HG02840 (cell line): ENCODE data around the gene MIEN1.
"Not testable (repeated sequence)": the region's sequence is repeated elsewhere in the genome, so short reads cannot be mapped to it uniquely, and the experiment has no call there.

Experiments
- ATAC-seq: cut with Tn5 transposase; IDR thresholded peaks from one replicate; pipeline ENCODE4 v1.9.1; 2021; ENCODE audit warnings: mild to moderate bottlenecking, moderate library complexity, moderate number of reproducible peaks; ENCODE audit not compliant: unreplicated experiment, low FRiP score

The MIEN1 gene

DNA sequence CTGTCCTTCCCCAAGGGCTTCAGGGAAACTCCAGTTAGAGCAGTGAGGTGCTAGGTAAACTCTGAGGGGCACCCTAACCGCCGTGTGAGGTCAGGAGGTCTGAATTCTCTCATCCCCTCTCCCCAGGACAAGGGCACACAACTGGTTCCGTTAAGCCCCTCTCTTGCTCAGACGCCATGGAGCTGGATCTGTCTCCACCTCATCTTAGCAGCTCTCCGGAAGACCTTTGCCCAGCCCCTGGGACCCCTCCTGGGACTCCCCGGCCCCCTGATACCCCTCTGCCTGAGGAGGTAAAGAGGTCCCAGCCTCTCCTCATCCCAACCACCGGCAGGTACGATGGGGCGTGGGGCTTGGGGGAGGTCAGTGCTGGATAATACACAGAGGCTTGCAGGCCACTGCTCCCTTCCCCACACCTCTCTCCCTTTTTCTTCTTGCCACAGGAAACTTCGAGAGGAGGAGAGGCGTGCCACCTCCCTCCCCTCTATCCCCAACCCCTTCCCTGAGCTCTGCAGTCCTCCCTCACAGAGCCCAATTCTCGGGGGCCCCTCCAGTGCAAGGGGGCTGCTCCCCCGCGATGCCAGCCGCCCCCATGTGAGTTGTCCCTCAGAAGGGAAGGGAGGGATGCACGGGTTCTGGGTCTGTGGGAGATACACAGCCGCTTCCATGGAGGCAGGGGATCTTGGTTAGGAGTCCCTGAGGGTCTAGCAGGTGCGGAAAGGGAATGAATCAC, 12.0 kb upstream of the MIEN1 start:
- ATAC-seq, result no peak

DNA sequence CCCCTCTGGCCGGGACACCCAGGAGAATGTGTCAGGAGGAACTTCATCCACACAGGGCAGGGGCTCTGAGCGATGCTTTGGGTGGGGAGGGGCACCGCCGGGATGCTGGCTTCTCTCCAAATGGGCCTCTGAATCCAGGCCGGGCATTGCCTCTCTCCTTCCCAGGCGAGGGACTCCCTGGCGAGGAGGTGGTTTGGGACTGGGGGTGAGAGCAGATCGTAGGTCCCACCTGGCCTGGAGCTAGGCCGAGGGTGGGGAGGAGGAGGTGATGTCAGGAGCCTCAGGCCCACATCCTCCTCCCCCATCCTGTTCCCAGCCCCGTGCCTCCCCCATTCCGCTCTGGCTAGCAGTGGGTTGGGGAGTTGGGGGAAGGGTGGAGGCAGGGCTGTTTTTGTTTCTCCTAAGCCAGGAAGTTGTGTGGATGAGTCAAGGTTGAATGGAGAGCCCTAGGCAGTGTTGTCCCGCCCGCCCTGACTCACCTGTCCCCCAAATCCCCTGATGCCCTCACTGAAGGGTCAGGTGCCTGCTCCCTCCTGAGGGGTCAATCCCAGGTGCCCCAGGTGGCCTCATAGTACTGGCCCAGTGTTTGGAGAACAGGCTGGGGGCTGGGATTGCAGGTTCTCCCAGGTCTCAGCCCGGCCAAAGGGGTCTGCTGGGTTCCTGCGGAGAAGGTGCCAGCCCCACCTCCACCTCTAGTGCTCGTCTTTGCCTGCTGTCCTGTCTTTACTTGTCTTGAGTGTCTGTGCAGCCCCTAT, 10.2 kb upstream of the MIEN1 start:
- no peak for ATAC-seq

GRCh38 chr17:39739885-39740356, 9.6 kb upstream of the MIEN1 start:
- no peak for ATAC-seq

DNA sequence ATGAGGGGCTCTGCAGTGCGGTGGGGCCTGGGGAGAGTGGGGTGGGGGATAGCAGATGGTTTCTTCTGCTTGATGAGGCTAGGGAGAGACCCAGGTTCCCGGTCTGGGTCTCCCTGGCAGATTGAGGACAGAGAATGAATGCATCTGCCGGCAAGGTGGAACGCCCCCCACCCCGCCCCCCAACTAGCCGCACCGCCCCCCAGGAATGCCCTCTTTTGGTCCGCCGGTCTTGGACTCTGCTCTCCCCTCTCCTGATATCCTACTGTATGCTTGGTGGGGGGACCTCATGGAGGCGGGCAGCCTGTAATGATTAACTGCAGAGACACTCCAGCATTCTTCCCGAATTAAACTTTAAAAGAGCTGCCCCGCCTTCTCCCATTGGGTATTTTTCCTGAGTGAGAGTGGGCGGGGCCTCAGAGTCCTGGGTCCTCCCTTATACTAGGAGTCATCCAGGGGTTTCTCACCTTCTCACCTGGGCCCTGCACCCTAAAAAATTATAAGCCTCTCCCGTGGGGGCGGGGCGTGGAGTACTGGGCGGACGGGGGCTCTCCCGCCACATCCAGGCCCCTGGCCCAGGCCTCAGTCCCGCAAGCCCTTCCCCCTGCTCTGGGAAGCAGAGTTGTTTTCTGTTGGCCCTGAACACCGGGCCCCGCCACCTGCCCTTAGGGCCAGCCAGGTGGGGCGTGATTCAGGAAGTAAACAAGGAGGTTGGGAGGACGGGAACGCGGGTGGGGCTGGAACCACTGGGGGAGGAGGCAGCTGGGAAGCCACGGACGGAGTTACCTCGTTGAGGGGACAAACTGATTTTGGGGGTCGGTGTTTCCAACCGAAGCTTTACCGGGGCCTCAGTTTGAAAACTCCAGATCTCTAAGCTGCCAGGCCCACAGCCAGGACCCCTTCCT, 8.9 kb upstream of the MIEN1 start:
- ATAC-seq, result no peak

GRCh38 chr17:39738568-39738901, 8.2 kb upstream of the MIEN1 start:
- no peak for ATAC-seq

- no peak for ATAC-seq
Measured at GRCh38 chr17:39737760-39738567, 7.6 kb upstream of the MIEN1 start, which contains the start of gene GRB7. Gene GRB7 (plus strand): TSS chr17:39737938. CDS start chr17:39742302, 4,364 bp downstream.

- no peak for ATAC-seq
Measured at GRCh38 chr17:39737206-39737759, 7.0 kb upstream of the MIEN1 start.

DNA sequence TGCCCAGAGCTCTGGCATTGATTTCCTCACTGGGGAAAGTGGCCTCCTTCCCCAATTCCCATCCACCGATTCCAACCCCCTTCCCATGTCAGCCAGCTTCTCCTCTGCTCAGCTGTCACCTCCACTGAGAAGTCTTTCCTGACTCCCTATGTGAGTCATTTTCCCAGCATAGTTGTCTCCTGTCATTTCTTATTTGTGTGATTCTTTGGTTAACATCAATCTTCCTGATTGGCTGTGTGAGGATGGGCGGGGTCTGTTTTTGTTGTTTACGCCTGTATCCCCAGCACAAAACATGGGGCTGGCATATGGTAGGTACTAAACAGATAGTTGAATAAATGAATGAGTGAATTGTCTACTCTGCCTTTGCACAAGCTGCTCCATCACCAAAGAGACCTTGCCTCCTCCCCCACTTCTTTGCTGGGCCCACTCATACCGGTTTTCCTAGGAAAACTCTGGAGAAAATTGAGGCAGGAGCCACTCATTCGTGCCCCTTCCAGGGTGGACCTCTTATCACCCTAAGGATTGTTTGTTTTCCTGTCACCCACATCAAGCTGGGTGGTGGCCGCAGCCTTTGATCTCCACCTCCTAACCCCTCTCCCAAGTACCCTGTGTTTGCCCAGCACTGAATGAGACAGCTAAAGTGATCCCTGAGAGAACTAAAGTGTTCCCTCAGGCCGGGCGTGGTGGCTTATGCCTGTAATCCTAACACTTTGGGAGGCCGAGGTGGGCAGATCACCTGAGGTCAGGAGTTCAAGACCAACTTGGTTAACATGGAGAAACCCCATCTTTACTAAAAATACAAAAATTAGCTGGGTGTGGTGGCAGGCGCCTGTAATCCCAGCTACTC, 6.2 kb upstream of the MIEN1 start:
- no peak for ATAC-seq

GRCh38 chr17:39735882-39736281, 5.5 kb upstream of the MIEN1 start:
- ATAC-seq, result no peak

DNA sequence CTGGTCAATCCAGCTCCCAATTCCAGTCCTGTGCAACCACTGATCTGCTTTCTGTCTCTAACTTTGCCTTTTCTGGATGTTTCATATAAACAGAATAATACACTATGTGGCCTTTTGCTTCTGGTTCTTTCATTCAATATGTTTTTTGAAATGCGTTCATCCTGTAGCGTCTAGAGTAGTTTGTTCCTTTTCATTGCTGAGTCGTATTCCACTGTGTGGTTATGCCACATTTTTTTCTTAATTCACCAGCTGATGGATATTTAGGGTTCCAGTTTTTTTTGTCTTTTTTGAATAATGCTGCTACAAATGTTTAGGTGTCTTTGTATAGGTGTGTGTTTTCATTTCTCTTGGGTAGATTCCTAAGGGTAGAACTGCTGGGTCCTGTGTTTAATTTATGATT, 2.3 kb upstream of the MIEN1 start:
- no peak for ATAC-seq

- ATAC-seq, result no peak
Measured at GRCh38 chr17:39729280-39729851, 966 bp downstream of the MIEN1 start.

DNA sequence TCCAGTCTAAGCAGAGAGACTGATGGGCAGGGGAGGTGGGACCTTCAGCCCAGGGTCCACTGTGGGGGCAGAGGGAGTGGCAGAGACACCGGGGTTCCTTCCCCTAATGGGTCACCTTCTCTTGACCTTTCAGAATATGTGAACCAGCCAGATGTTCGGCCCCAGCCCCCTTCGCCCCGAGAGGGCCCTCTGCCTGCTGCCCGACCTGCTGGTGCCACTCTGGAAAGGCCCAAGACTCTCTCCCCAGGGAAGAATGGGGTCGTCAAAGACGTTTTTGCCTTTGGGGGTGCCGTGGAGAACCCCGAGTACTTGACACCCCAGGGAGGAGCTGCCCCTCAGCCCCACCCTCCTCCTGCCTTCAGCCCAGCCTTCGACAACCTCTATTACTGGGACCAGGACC, 2.8 kb downstream of the MIEN1 start:
- ATAC-seq, result no peak

- no peak for ATAC-seq
Measured at GRCh38 chr17:39726617-39727016, 3.7 kb downstream of the MIEN1 start.

DNA sequence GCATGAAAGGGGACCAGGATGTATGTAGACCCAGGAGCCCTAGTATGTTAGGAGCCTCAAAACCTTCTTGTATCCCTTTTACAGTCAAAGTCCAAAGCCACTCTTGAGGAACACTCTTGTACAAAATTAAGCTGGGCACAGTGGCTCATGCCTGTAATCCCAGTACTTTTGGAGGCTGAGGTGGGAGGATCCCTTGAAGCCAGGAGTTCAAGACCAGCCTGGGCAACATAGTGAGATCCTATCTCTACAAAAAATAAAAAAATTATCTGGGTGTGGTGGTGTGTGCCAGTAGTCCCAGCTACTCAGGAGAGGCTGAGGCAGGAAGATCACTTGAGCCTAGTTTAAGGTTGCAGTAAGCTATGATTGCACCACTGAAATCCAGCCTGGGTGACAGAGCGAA, 4.4 kb downstream of the MIEN1 start:
- not testable (repeated sequence) for ATAC-seq

DNA sequence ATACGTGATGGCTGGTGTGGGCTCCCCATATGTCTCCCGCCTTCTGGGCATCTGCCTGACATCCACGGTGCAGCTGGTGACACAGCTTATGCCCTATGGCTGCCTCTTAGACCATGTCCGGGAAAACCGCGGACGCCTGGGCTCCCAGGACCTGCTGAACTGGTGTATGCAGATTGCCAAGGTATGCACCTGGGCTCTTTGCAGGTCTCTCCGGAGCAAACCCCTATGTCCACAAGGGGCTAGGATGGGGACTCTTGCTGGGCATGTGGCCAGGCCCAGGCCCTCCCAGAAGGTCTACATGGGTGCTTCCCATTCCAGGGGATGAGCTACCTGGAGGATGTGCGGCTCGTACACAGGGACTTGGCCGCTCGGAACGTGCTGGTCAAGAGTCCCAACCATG, 5.6 kb downstream of the MIEN1 start:
- ATAC-seq, result no peak

GRCh38 chr17:39722965-39723848, 7.1 kb downstream of the MIEN1 start:
- ATAC-seq, result no peak

GRCh38 chr17:39722104-39722503, 8.2 kb downstream of the MIEN1 start:
- ATAC-seq, result no peak
